GM23338 (cell line): ENCODE data around the gene TRIO.

Experiments used
- CREB1 ChIP-seq: fragments of 250-450 bp; sonication (Bioruptor Pico); IDR thresholded peaks from 2 replicates; pipeline ENCODE4 v1.5.0; 2020; ENCODE audit warnings: low read depth, mild to moderate bottlenecking, moderate library complexity
- CTCF ChIP-seq, 2 experiments: fragments of 200-600 bp in 1 of 2; sonication (generic) in 1 of 2; conservative IDR thresholded peaks; 2 replicates each; pipeline versions ENCODE4 v1.5.1 to v1.6.1; 2016 to 2017; ENCODE audit warnings: antibody characterized with exemption in 2 of 2, low read depth in 2 of 2, mild to moderate bottlenecking in 2 of 2, moderate library complexity in 1 of 2
- EZH2 ChIP-seq: fragments of 200-600 bp; sonication (generic); IDR thresholded peaks from one replicate; pipeline ENCODE4 v1.8.0; 2017; ENCODE audit warnings: antibody characterized with exemption, mild to moderate bottlenecking, low read depth; ENCODE audit not compliant: unreplicated experiment
- EZH2phosphoT487 ChIP-seq: fragments of 200-600 bp; sonication (generic); IDR thresholded peaks from one replicate; pipeline ENCODE4 v1.8.1; 2018; ENCODE audit warnings: antibody characterized with exemption; ENCODE audit not compliant: unreplicated experiment
- JUNB ChIP-seq: IDR thresholded peaks from one replicate; pipeline ENCODE4 v1.6.1; 2016; ENCODE audit warnings: antibody characterized with exemption; ENCODE audit not compliant: unreplicated experiment
- NANOG ChIP-seq: IDR thresholded peaks from 2 replicates; pipeline ENCODE4 v1.6.1; 2016; ENCODE audit warnings: antibody characterized with exemption, borderline replicate concordance
- POLR2AphosphoS5 ChIP-seq: IDR thresholded peaks from 2 replicates; pipeline ENCODE4 v1.6.1; 2016; ENCODE audit warnings: antibody characterized with exemption, low read depth
- STAT1 ChIP-seq: IDR thresholded peaks from one replicate; pipeline ENCODE4 v1.6.1; 2016; ENCODE audit warnings: antibody characterized with exemption; ENCODE audit not compliant: unreplicated experiment
- ZNF114 ChIP-seq: fragments of 250-450 bp; sonication (Bioruptor Pico); IDR thresholded peaks from 2 replicates; pipeline ENCODE4 v1.5.0; 2020; ENCODE audit warnings: mild to moderate bottlenecking, moderate library complexity
- ZNF331 ChIP-seq: fragments of 250-450 bp; sonication (Bioruptor Pico); IDR thresholded peaks from 2 replicates; pipeline ENCODE4 v1.5.0; 2020; ENCODE audit warnings: low read depth, mild to moderate bottlenecking, moderate library complexity
- TF ChIP-seq, protein P1 (sequence below): IDR thresholded peaks from one replicate; pipeline ENCODE4 v1.6.1; 2018; ENCODE audit warnings: antibody characterized with exemption; ENCODE audit not compliant: unreplicated experiment
- TF ChIP-seq, protein P2 (sequence below): IDR thresholded peaks from 2 replicates; pipeline ENCODE4 v1.6.1; 2016; ENCODE audit warnings: antibody characterized with exemption
- TF ChIP-seq, protein P3 (sequence below): fragments of 250-450 bp; sonication (Bioruptor Pico); IDR thresholded peaks from 2 replicates; pipeline ENCODE4 v1.5.0; 2020; ENCODE audit warnings: mild to moderate bottlenecking, moderate library complexity

DNA sequence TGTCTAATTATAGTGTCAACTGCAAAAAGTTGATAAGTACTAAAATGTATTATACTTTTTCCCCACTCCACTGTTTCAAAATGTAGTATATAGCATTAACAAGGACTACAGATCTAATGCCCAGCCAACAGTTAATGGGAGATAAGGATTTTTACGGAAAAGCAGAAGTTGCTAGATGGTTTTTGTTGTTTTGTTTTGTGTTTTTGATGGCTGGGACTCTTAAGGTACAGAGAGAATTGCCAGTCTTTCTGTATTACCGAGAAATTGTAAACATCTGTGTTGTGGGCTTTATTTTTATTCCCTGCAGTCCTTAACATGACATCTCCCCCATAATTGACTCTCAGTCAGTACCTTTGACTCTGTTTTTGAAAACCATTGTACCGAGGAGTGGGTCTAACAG is 44.0 kb downstream of the TRIO start:
- no peak for TF ChIP-seq JUNB
- TF ChIP-seq CTCF (conservative IDR thresholded peaks at IDR 0.05; ENCODE audit: low read depth in 2 of 2) = no peak
- TF ChIP-seq, protein P1, sequence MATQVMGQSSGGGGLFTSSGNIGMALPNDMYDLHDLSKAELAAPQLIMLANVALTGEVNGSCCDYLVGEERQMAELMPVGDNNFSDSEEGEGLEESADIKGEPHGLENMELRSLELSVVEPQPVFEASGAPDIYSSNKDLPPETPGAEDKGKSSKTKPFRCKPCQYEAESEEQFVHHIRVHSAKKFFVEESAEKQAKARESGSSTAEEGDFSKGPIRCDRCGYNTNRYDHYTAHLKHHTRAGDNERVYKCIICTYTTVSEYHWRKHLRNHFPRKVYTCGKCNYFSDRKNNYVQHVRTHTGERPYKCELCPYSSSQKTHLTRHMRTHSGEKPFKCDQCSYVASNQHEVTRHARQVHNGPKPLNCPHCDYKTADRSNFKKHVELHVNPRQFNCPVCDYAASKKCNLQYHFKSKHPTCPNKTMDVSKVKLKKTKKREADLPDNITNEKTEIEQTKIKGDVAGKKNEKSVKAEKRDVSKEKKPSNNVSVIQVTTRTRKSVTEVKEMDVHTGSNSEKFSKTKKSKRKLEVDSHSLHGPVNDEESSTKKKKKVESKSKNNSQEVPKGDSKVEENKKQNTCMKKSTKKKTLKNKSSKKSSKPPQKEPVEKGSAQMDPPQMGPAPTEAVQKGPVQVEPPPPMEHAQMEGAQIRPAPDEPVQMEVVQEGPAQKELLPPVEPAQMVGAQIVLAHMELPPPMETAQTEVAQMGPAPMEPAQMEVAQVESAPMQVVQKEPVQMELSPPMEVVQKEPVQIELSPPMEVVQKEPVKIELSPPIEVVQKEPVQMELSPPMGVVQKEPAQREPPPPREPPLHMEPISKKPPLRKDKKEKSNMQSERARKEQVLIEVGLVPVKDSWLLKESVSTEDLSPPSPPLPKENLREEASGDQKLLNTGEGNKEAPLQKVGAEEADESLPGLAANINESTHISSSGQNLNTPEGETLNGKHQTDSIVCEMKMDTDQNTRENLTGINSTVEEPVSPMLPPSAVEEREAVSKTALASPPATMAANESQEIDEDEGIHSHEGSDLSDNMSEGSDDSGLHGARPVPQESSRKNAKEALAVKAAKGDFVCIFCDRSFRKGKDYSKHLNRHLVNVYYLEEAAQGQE = no peak
- no peak for TF ChIP-seq POLR2AphosphoS5
- no peak for TF ChIP-seq CREB1 (CRISPR knock-in tag)
- no peak for TF ChIP-seq EZH2
- no peak for TF ChIP-seq EZH2phosphoT487
- no peak for TF ChIP-seq STAT1
- TF ChIP-seq, protein P2, sequence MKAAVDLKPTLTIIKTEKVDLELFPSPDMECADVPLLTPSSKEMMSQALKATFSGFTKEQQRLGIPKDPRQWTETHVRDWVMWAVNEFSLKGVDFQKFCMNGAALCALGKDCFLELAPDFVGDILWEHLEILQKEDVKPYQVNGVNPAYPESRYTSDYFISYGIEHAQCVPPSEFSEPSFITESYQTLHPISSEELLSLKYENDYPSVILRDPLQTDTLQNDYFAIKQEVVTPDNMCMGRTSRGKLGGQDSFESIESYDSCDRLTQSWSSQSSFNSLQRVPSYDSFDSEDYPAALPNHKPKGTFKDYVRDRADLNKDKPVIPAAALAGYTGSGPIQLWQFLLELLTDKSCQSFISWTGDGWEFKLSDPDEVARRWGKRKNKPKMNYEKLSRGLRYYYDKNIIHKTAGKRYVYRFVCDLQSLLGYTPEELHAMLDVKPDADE = no peak
- TF ChIP-seq NANOG = no peak
- no peak for TF ChIP-seq ZNF114 (CRISPR knock-in tag)
- TF ChIP-seq, protein P3, sequence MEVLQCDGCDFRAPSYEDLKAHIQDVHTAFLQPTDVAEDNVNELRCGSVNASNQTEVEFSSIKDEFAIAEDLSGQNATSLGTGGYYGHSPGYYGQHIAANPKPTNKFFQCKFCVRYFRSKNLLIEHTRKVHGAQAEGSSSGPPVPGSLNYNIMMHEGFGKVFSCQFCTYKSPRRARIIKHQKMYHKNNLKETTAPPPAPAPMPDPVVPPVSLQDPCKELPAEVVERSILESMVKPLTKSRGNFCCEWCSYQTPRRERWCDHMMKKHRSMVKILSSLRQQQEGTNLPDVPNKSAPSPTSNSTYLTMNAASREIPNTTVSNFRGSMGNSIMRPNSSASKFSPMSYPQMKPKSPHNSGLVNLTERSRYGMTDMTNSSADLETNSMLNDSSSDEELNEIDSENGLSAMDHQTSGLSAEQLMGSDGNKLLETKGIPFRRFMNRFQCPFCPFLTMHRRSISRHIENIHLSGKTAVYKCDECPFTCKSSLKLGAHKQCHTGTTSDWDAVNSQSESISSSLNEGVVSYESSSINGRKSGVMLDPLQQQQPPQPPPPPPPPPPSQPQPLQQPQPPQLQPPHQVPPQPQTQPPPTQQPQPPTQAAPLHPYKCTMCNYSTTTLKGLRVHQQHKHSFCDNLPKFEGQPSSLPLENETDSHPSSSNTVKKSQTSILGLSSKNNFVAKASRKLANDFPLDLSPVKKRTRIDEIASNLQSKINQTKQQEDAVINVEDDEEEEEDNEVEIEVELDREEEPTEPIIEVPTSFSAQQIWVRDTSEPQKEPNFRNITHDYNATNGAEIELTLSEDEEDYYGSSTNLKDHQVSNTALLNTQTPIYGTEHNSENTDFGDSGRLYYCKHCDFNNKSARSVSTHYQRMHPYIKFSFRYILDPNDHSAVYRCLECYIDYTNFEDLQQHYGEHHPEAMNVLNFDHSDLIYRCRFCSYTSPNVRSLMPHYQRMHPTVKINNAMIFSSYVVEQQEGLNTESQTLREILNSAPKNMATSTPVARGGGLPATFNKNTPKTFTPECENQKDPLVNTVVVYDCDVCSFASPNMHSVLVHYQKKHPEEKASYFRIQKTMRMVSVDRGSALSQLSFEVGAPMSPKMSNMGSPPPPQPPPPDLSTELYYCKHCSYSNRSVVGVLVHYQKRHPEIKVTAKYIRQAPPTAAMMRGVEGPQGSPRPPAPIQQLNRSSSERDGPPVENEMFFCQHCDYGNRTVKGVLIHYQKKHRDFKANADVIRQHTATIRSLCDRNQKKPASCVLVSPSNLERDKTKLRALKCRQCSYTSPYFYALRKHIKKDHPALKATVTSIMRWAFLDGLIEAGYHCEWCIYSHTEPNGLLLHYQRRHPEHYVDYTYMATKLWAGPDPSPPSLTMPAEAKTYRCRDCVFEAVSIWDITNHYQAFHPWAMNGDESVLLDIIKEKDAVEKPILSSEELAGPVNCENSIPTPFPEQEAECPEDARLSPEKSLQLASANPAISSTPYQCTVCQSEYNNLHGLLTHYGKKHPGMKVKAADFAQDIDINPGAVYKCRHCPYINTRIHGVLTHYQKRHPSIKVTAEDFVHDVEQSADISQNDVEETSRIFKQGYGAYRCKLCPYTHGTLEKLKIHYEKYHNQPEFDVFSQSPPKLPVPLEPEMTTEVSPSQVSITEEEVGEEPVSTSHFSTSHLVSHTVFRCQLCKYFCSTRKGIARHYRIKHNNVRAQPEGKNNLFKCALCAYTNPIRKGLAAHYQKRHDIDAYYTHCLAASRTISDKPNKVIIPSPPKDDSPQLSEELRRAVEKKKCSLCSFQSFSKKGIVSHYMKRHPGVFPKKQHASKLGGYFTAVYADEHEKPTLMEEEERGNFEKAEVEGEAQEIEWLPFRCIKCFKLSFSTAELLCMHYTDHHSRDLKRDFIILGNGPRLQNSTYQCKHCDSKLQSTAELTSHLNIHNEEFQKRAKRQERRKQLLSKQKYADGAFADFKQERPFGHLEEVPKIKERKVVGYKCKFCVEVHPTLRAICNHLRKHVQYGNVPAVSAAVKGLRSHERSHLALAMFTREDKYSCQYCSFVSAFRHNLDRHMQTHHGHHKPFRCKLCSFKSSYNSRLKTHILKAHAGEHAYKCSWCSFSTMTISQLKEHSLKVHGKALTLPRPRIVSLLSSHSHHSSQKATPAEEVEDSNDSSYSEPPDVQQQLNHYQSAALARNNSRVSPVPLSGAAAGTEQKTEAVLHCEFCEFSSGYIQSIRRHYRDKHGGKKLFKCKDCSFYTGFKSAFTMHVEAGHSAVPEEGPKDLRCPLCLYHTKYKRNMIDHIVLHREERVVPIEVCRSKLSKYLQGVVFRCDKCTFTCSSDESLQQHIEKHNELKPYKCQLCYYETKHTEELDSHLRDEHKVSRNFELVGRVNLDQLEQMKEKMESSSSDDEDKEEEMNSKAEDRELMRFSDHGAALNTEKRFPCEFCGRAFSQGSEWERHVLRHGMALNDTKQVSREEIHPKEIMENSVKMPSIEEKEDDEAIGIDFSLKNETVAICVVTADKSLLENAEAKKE (CRISPR knock-in tag) = no peak
- TF ChIP-seq ZNF331 (CRISPR knock-in tag) = no peak
